GM18499 (cell line): ENCODE data around the gene VSX2.

Experiments
- ATAC-seq: cut with Tn5 transposase; IDR thresholded peaks from one replicate; pipeline ENCODE4 v1.9.1; 2021; ENCODE audit warnings: moderate number of reproducible peaks; ENCODE audit not compliant: insufficient read depth, unreplicated experiment

Gene VSX2

DNA sequence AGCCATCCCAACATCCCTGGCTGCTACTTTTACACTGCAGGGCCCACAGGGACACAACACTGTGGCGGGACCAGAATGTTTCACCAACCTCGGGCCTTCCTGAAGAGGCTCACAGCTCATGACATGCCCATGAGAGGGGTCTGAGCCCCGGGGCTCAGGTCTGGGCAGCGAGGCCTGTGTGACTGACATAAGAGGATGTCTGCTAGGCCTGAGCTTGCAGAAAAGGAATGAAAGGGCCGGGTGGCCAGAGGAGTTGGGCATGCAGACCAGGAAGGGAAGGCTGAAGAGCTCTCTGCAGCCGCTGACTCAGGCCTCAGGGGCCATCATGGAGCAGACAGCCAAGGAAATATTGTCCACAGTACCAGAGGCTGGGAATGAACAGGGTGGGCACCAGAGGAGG lies 18.3 kb upstream of the VSX2 start:
- ATAC-seq = no peak

DNA sequence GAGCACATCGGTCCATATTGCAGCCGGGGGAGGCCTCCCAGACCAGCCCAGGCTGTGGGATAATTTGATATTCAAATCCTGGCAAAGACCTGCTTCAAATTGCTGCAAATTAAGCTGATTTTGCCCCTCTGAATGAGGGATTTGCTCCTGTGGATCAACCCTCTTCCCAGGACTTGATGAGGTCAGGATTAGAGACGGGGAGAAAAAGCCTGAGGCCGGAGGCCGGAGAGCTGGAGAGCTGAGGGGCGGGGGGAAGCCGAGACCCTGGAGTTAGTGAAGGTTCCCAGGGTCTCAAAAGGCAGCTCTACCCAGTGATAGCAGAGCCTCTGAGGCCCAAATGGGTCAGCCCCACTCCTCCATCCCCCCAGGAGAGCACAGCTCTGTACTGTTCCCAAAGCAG lies 17.5 kb upstream of the VSX2 start:
- no peak for ATAC-seq

DNA sequence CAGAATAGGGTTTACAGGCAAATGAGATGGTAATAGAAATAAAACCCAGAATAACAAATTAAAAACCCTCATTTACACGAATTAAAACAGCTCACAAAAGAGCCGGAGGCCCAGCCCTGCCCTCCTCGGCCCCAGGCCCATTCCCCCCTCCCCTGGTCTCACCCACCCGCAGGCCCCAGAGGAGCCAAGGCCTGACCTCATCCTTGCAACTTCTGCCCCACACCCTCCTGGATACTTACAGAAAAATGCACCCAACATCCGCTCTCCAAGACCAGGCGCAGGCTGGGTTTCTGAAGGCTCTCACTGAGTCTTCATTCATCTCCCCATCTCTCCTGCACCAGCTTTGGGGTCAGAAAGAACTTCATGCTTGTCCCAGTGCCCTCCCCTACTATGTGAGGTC lies 16.2 kb upstream of the VSX2 start:
- ATAC-seq = no peak

GRCh38 chr14:74231784-74232183 lies 7.5 kb upstream of the VSX2 start:
- ATAC-seq = no peak

GRCh38 chr14:74235017-74235416 lies 4.2 kb upstream of the VSX2 start:
- no peak for ATAC-seq

DNA sequence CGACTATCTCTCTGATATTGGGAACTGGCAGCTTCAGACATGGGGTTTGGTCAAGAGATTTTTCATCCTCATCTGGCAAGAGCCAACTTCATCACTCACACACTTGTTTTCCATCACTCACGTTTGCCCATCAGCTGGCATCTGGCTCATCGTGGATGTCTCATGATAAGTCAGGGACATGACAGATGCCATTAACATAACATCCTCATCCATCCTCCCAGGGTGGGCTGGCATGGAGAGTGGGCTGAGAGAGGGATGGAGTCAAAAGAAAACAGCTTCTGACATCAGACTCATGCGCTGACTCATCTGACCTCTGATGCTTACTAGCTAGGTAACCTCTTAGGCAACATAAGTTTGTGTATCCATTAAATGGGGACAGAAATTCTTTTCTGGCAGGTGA lies 1.8 kb upstream of the VSX2 start:
- no peak for ATAC-seq

DNA sequence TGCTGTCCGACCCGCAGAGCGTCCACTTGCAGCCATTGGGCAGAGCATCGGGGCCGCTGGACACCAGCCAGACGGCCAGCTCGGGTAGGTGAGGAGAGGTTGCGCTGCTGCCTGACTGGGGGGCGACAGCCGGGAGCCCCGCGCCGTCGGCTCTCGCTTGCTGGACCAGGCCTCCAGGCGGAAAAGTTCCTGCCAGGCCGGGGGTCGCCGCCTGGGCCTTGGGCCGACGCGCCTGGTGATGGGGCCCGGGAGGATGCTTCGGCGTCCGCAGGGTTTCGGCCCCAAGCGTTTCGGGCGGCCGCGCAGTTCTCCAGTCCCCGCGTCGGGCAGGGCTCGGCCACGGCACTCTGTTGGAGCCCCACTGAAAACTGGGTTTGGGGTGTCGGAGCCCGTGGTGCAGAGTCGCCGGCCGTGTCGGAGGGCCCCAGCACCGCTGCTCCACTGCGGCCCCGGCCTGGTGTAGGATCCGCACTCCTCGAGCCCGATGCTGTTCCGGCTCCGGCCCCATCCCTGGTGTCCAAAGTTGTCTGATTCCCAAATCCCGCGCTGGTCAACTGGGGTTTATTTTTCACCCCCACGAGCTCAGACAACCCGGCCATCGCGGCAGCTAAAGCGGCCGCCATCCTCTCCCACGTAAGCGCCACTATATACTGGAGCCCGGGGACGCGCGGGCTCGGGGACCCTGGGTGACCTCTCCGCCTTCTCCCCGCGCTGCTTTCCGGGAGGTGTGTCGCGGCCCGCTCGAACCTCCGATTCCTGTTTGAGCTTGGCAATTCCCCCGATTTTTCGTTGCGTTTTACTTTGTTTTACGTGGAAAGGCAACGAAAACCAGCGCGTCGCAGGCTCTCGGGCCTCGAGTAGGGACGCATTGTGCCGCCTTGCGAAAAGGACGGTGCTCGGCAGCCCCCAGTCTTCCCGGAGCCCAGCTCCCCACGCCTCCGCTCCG lies 872 bp downstream of the VSX2 start:
- no peak for ATAC-seq

DNA sequence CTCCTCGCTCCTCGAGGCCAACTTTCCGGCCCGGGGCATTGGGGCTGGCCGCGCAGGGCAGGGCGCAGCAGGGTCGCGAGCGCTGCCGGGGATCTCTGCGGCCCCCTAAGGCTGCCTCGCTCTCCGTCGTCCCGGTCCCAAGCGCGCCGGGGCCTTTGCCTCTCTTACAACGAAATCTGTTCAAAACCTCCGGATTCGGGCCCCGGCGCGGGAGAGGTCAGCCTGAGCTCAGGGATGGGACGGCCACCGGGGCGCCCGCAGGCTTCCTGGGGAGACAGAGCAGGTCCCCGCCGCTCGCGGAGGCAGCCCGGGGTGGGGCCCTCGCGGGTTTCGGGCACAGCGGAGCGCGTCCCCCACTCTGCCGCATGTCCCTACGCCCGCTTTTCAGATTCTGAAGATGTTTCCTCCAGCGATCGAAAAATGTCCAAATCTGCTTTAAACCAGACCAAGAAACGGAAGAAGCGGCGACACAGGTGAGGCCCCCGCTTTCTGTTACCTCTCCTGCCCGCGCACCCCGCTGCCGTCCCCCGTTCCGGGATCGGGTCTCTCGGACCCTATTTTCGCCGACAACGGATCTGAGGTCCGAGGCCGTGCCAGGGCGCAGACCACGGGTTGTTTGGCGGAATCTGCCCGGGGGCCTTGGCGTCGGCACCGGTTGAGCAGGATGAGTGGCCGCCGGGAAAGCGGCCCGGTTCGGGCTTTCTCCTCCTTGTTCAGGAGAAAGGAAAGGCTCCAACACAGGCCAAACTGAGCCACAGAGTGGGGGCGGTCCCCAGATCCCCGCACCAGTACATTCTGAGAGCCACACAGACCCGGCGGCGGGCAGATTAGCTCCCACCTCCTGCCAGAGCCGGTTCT lies 1.8 kb downstream of the VSX2 start:
- ATAC-seq = no peak

- no peak for ATAC-seq
Measured at GRCh38 chr14:74241652-74242017, 2.4 kb downstream of the VSX2 start.

DNA sequence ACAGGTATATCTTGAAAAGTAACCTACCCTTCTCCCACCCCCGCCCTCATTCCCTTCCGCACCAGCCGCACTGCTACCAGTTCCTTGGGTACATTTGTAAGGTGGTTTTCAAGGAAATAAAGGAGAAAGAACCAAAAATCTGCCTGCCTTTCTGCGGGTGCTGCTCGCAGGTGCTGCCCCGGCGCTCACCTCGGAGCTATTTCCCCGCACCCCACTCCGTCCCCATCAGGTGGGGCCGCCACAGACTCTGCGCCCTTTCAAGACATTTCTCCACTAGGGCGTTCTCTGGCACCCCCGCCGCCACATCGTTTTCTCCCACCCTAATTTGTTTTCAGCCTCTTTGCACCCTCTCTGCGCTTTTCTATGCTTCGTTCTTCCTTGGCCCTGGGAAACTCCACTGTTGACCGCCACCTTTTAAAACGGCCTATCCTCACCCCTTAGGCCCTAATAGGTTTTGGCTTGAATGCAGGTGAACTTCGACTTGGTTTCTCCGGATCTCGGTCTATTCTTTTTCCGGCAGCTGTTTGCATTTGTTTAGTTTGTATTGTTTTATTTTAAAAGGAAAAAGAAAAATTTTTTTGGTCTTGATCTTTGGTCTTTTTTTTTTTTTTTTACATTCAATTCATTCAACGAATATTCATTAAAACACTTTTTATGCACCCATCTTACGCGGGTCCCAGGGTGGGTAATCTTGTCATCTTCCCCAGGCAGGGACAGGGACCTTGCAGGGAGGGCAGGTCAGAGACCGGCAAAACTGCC lies 3.0 kb downstream of the VSX2 start:
- ATAC-seq = no peak

- no peak for ATAC-seq
Measured at GRCh38 chr14:74242780-74243042, 3.5 kb downstream of the VSX2 start.

- no peak for ATAC-seq
Measured at GRCh38 chr14:74243051-74243450, 3.8 kb downstream of the VSX2 start.

- no peak for ATAC-seq
Measured at GRCh38 chr14:74244115-74244514, 4.9 kb downstream of the VSX2 start.

DNA sequence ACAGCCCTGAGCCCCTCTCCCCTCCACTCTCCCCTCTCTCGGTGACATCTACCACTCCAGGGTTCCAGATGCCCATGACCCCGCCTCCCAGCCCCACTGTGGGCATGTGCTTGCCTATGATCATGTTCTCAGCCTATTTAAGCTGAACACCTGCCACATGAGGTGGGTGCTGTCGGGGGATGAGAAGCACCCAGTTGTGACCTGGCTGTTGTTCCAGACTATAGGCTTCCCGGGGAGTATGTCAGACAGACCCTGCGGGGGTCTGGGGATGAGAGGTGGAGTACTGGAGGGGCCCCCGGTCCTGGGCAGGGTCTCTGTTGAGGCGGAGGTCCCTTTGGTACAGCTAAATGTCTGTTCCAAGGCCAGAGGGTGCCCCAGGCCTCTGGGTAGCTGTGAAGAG lies 6.0 kb downstream of the VSX2 start:
- ATAC-seq = no peak

- ATAC-seq = no peak
Measured at GRCh38 chr14:74246542-74246941, 7.3 kb downstream of the VSX2 start.

- ATAC-seq = no peak
Measured at GRCh38 chr14:74248017-74248416, 8.8 kb downstream of the VSX2 start.

GRCh38 chr14:74249433-74250375 lies 10.5 kb downstream of the VSX2 start:
- no peak for ATAC-seq

GRCh38 chr14:74255281-74255680 lies 16.0 kb downstream of the VSX2 start:
- ATAC-seq = no peak

GRCh38 chr14:74257078-74257940 lies 18.1 kb downstream of the VSX2 start:
- ATAC-seq = no peak
